Epithelial cell of esophagus (primary cell): ENCODE measurements around the gene ZNF532.

Experiments
- DNase-seq: peaks from one replicate; pipeline ENCODE4 v3.0.0; 2010; ENCODE audit warnings: low read depth
- H3K4me3 ChIP-seq: 2 replicates; pipeline ENCODE4 v1.5.1; 2011; ENCODE audit warnings: mild to moderate bottlenecking, low read length, control low read depth
- TF ChIP-seq, protein P1 (sequence below): IDR thresholded peaks from 2 replicates; pipeline ENCODE4 v1.5.1; 2011; ENCODE audit warnings: low read depth, mild to moderate bottlenecking, low read length, control low read depth, inconsistent platforms; ENCODE audit not compliant: insufficient read depth; ENCODE audit errors: missing control alignments

ZNF532 gene

DNA sequence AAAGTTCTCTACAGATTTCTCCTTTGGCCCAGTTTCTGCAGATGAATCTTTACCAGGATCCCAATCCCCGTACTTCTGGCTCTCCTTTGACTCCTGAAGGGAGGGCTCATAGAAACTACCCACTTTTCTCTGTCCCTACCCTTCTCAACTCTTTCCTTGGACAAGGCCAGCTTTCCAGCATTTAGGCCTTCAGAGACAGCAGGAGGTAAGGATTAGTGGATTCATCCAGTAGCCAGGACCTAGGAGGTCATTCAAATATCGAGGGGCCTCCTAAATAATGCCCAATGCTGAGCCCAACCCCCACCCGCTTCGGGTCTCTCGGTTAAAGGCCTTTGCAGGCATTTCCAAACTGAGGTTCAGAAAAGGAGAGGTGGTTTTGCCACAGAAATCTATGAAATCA is 4.8 kb upstream of the ZNF532 start:
- no peak overlapping the region for H3K4me3 ChIP-seq
- no peak for DNase-seq
- TF ChIP-seq, protein P1, sequence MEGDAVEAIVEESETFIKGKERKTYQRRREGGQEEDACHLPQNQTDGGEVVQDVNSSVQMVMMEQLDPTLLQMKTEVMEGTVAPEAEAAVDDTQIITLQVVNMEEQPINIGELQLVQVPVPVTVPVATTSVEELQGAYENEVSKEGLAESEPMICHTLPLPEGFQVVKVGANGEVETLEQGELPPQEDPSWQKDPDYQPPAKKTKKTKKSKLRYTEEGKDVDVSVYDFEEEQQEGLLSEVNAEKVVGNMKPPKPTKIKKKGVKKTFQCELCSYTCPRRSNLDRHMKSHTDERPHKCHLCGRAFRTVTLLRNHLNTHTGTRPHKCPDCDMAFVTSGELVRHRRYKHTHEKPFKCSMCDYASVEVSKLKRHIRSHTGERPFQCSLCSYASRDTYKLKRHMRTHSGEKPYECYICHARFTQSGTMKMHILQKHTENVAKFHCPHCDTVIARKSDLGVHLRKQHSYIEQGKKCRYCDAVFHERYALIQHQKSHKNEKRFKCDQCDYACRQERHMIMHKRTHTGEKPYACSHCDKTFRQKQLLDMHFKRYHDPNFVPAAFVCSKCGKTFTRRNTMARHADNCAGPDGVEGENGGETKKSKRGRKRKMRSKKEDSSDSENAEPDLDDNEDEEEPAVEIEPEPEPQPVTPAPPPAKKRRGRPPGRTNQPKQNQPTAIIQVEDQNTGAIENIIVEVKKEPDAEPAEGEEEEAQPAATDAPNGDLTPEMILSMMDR: no peak

DNA sequence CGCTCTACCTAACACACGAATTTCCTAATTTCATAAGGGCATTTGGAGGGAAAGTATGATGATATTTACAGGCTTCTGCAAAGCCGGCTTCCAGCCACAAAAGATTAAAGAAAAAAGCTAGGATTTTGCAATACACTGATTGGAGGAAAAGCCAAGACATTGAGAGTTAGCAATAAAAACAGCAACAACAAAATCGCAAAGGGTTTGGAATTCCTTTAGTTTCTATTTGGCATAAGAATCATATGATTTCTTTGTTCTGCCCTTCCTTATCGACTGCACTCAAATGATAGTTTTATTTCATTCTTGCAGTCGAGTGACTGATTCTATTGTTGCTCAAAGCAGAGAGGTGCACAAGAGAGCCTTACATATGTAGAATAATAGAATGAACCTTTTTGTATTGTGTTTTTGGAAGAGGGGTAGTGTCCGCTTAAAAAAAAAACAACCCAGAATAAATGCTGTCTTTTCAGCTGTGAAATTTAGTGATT is 3.9 kb upstream of the ZNF532 start:
- peak; percentile 6 for DNase-seq
- TF ChIP-seq, protein P1: no peak
- no peak overlapping the region for H3K4me3 ChIP-seq

DNA sequence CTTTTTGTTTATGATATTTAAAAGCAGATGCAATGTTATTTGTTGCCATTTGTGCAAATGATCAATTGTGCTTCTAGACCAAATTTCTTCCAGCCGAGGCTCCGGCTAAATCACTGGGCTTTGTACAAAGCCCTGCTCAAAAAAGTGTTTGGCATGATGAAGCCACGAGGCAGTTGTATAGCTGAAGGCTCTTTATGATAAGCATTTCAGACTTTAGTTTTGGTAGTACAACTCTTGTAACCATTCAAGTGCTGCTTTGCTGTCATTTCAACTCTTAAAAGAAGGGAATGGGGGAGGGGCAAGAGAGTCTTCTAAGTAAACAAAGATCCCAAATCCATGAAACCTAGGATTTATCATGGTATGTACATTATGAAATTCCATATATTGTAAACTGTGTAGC is 3.3 kb upstream of the ZNF532 start:
- DNase-seq: peak; percentile 11
- TF ChIP-seq, protein P1: no peak
- no peak overlapping the region for H3K4me3 ChIP-seq

DNA sequence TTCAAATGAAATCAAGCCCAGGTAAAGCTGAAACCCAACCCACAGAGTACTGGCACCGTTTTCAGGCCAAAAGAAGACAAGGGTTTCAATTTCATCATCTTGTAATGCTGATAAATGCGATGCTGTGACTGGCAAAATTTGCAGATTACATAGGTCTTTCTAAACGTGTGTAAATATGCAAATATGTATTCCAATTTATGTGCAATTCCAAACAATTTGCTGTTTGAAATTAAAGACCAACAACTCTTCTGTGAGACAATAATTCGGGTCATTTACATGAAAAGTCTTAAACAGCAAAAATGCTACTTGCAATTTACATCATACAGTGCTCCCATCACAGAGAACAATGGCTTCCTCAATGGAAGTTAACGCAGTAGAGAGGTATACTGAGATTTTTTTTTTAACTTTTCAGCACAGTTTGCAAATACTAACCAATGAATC is 2.8 kb upstream of the ZNF532 start:
- TF ChIP-seq, protein P1: no peak
- peak; percentile 4 for DNase-seq
- H3K4me3 ChIP-seq: no peak overlapping the region

DNA sequence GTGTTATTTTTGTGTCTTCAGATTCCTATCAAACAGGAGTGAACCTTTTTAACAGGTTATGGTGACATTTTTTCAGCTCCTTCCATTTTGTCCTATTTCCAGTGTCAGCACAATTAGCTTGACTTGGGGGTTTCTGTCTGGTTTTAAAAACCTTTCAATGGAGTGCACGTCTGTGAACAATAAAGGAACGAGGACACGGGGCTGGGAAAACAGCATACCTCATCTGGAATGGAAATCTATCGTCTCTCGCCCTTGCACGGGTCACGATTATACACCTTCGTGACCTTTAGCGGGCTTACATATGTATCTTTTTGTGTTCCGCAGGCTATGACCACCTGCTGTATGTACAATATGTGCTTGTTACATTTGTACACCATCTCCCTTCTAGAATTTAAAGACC is 2.3 kb upstream of the ZNF532 start:
- TF ChIP-seq, protein P1: no peak
- H3K4me3 ChIP-seq: no peak overlapping the region

DNA sequence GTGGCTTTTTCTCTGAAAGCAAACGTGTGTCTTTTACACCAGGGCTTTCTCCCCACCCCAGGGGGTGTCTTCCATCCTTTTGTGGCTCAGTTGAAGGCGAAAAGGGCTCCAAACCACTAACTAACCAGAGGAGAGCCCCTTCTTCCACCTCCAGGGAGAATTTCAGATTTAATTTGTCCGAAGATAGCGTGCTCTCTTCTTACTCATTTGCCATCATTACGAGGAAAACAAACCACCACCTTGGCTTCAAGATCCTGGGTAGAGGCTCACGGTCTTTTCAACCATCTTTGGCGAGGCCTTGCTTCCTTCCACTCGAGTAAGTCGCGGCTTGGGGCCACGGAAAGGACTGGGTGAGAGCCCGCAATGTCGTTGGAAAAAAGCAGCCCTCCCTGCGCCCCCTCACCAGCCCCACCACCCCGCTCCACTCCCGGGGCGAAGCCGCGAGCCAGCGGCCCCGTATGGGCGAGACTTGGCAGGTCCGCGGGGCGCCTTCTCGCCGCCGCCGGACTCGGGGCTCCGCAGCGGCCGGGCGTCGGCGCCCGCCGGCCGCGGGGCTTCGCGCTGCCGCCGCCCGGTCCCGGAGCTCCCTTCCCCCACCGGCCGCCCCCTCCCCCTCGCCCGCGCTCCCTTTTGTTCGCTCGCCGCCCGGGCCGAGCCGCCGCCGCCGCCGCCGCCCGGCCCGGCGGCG is 1.7 kb upstream of the ZNF532 start:
- peak; percentile 48 for DNase-seq
- TF ChIP-seq, protein P1: no peak
- H3K4me3 ChIP-seq: peak overlapping the region; percentile 16

More for the DNA sequence above, 2.3 kb upstream of the ZNF532 start:
- peak; percentile 4 for DNase-seq
